H1 (cell line): ENCODE results near the gene IL21R. TPM values are rescaled to one million over a fixed set of nuclear protein-coding genes. Genes with fewer than 3 reads are reported as not detected.

Source experiments
- ATF3 ChIP-seq: IDR thresholded peaks from 2 replicates; pipeline ENCODE4 v1.6.1; 2011; ENCODE audit warnings: low read depth, mild to moderate bottlenecking, low read length; ENCODE audit not compliant: insufficient read depth
- POU5F1 ChIP-seq: IDR thresholded peaks from 2 replicates; pipeline ENCODE4 v1.6.1; 2011; ENCODE audit warnings: low read depth, mild to moderate bottlenecking, low read length, moderate library complexity
- RXRA ChIP-seq: IDR thresholded peaks from 2 replicates; pipeline ENCODE4 v1.6.1; 2011; ENCODE audit warnings: low read depth, mild to moderate bottlenecking, low read length, moderate library complexity; ENCODE audit not compliant: insufficient read depth
- TCF12 ChIP-seq: IDR thresholded peaks from 2 replicates; pipeline ENCODE4 v1.6.1; 2011; ENCODE audit warnings: low read depth, mild to moderate bottlenecking, low read length
- polyA plus RNA-seq, 7 experiments: library from polyadenylated mRNA; depleted of rRNA in 3 of 7; stranded (reverse) in 5 of 7; unstranded in 2 of 7; fragments of >200 nt in 5 of 7; fragments of 200-250 nt in 2 of 7; gene quantifications; 1 replicate in 5 of 7; 2 replicates in 1 of 7; 4 replicates in 1 of 7; pipeline versions ENCODE4 v1.2.1 to v1.2.3, GENCODE V29; 2011 to 2013; ENCODE audit warnings: missing spikeins in 2 of 7, mixed read lengths in 2 of 7
- total RNA-seq: library from RNA; stranded (reverse); fragmentation: NEBNext Ultra II Directional; extraction: Animal tissue kit (Norgen Biotek cat#: 25700); gene quantifications from 2 replicates; pipeline ENCODE4 v1.2.1, GENCODE V29; 2021

Gene IL21R
- total and polyA plus RNA-seq, 2 of the 8 experiments (the other 6 are each of a cell fraction or from before 2014, with no cell fraction given) = 0.34 to 0.70 TPM

GRCh38 chr16:27450196-27450549 is 48.2 kb downstream of the IL21R start (continued):
- TF ChIP-seq ATF3 (no peak), TCF12 (no peak), RXRA (no peak), POU5F1 (no peak)
